ENCODE results near the gene CPXM1. TPM values are rescaled to one million over a fixed set of nuclear protein-coding genes. Genes with fewer than 3 reads are reported as not detected.

CPXM1 gene
- total and polyA plus RNA-seq, 9 of the 15 experiments (the other 6 are each of a cell fraction or from before 2014, with no cell fraction given) = 0.04 to 1.1 (median 0.37) TPM; not detected in 2

DNA sequence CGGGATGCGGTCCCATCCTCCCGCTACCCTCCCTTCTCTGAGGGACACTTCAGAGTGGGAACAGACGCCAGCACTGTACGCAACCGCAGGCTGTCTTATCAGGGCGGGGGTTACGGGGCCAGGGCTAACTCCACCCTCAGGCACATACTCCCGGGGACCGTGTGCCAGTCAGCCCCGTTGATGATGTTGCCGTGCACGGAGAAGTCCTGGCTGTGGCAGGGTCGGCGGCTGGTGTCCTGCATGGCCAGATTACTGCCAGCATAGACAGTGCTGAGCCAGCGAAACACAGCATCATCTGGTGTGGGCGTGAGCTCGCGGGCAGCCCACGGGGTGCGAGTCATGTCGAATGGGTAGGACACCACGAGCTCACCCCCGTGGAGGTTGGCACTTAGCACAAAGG lies 5.0 kb downstream of the CPXM1 start (continued):
- TF ChIP-seq CHD7 (IDR thresholded peaks at IDR 0.05; ENCODE audit: low read depth, low read length) (no peak), C11orf30 (IDR thresholded peaks at IDR 0.05; ENCODE audit: low read depth) (0 out of 2 replicates have a peak, but pooled peaks have one; percentile 17), TCF3 (CRISPR knock-in tag; IDR thresholded peaks at IDR 0.05) (peak; percentile 12; the same call in 1 of the 2 replicates), HES1 (IDR thresholded peaks at IDR 0.05; ENCODE audit: low read depth) (no peak), ZNF232 (CRISPR knock-in tag; IDR thresholded peaks at IDR 0.05) (no peak), ZNF324 (CRISPR knock-in tag; IDR thresholded peaks at IDR 0.05) (no peak), POLR2AphosphoS5 (IDR thresholded peaks at IDR 0.05; ENCODE audit: control insufficient read depth, insufficient read depth, low read depth, low read length) (no peak), EWSR1 (IDR thresholded peaks at IDR 0.05; ENCODE audit: borderline replicate concordance, low read depth, partially characterized antibody) (no peak), NRF1 (conservative IDR thresholded peaks at IDR 0.05 in 1 of 2, IDR thresholded peaks at IDR 0.05 in 1 of 2) (peak; percentile 65 to 73), RBM22 (IDR thresholded peaks at IDR 0.05; ENCODE audit: low read depth, low read length, poor library complexity, severe bottlenecking) (no peak), CBX1 (IDR thresholded peaks at IDR 0.05; ENCODE audit: low read depth) (no peak), PHTF2 (CRISPR knock-in tag; IDR thresholded peaks at IDR 0.05) (no peak)
- TF ChIP-seq, protein P1, sequence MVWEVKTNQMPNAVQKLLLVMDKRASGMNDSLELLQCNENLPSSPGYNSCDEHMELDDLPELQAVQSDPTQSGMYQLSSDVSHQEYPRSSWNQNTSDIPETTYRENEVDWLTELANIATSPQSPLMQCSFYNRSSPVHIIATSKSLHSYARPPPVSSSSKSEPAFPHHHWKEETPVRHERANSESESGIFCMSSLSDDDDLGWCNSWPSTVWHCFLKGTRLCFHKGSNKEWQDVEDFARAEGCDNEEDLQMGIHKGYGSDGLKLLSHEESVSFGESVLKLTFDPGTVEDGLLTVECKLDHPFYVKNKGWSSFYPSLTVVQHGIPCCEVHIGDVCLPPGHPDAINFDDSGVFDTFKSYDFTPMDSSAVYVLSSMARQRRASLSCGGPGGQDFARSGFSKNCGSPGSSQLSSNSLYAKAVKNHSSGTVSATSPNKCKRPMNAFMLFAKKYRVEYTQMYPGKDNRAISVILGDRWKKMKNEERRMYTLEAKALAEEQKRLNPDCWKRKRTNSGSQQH (CRISPR knock-in tag; IDR thresholded peaks at IDR 0.05) = no peak

All from K562 (cell line).